ENCODE data around the gene SCGB1C1. TPM values are rescaled to one million over a fixed set of nuclear protein-coding genes. Genes with fewer than 3 reads are reported as not detected.
A peak's percentile ranks its signal among the peaks of the same experiment; 100 is the strongest.

The SCGB1C1 gene
- total and polyA plus RNA-seq, 9 of the 15 experiments (the other 6 are each of a cell fraction or from before 2014, with no cell fraction given), result not detected

- TF ChIP-seq SIN3A (IDR thresholded peaks at IDR 0.05; ENCODE audit: borderline replicate concordance in 2 of 2, control insufficient read depth in 1 of 2, low read depth in 2 of 2, low read length in 2 of 2) (peak in 1 of 2 experiments; percentile 48; a peak in 1 of 4 replicates), XRCC3 (IDR thresholded peaks at IDR 0.05) (no peak), ZNF436 (CRISPR knock-in tag; IDR thresholded peaks at IDR 0.05) (no peak), ZNF217 (CRISPR knock-in tag; IDR thresholded peaks at IDR 0.05) (no peak), NFIC (IDR thresholded peaks at IDR 0.05) (no peak), ZNF316 (IDR thresholded peaks at IDR 0.05) (0 out of 2 replicates have a peak, but pooled peaks have one; percentile 21), TSC22D4 (tag; IDR thresholded peaks at IDR 0.05) (no peak), ZNF696 (CRISPR knock-in tag; conservative IDR thresholded peaks at IDR 0.05) (no peak)
Measured at GRCh38 chr11:207863-208180, 14.9 kb downstream of the SCGB1C1 start (continued).

- in situ Hi-C loops (cut with MboI), result no loop called here
- Histone ChIP-seq H3K4me3 (peak overlapping the region; percentile 96), H4K20me1 (replicated peaks; ENCODE audit: control insufficient read depth, insufficient read depth, low read length) (peaks cover 38% of the 10 kb centered on the region), H3K4me2 (ENCODE audit: insufficient read depth, low read length) (peak overlapping the region; percentile 92), H3K27me3 (ENCODE audit: control insufficient read depth in 2 of 2, insufficient read depth in 2 of 2, low read length in 2 of 2) (no peaks in the 10 kb centered on the region; a peak in 1 of 5 replicates), H2AFZ (ENCODE audit: low read depth, low read length) (0 out of 2 replicates have a peak overlapping the region, but pooled peaks have one; percentile 23), H3K79me2 (ENCODE audit: control insufficient read depth, insufficient read depth, low read length) (peaks cover 72% of the 10 kb centered on the region), H3K4me1 (replicated peaks in 1 of 2; ENCODE audit: control insufficient read depth in 2 of 2, insufficient read depth in 2 of 2, low read length in 2 of 2) (peaks cover 27 to 58% of the 10 kb centered on the region in 2 experiments; a peak in 4 of 5 replicates), H3K9me3 (replicated peaks; ENCODE audit: control insufficient read depth, insufficient read depth, low read depth, low read length) (no peaks in the 10 kb centered on the region), H3K9me1 (ENCODE audit: control insufficient read depth, insufficient read depth, low read length) (peaks cover 10% of the 10 kb centered on the region), H3K9ac (ENCODE audit: insufficient read depth in 1 of 2, low read depth in 2 of 2, low read length in 2 of 2) (peak overlapping the region; percentile 97 to 98), H3K36me3 (ENCODE audit: control insufficient read depth, insufficient read depth, low read length) (peaks cover 77% of the 10 kb centered on the region), H3K27ac (ENCODE audit: extremely low read depth, low read depth, low read length) (peak overlapping the region; percentile 93)
- POLR2A ChIA-PET, result interaction anchor here (0.8 to 3.1 kb wide), 5 partner anchors 9 to 397 kb away, joined by 3 to 63 read pairs (median 3); no protein-coding TSS in a partner anchor
- BruUV-seq (replicated peaks), result no TSS peak
- CTCF ChIA-PET (ENCODE audit: low intra/inter-chr PET ratio), result no interaction called here
- FAIRE-seq (peak; percentile 46), ATAC-seq (peak; percentile 86), DNase-seq (ENCODE audit: extremely low read depth in 1 of 4, low spot score in 3 of 4) (peak; percentile 76 to 91 (median 85))
- intact Hi-C loops (cut with micrococcal nuclease), result no loop called here
- under 1% methylated on average over 41 of the region's 57 CpGs for WGBS (ENCODE audit: insufficient coverage, low coverage, missing lambda C conversion rate)
- peak; percentile 74 for TF ChIP-seq CREM (IDR thresholded peaks at IDR 0.05; ENCODE audit: low read depth)
- TF ChIP-seq NONO (IDR thresholded peaks at IDR 0.05; ENCODE audit: low read depth in 2 of 2, low read length in 1 of 2), result no peak
- no peak for TF ChIP-seq ZNF324 (CRISPR knock-in tag; IDR thresholded peaks at IDR 0.05)
- peak; percentile 35 for TF ChIP-seq RBFOX2 (IDR thresholded peaks at IDR 0.05; ENCODE audit: low read depth, low read length)
- TF ChIP-seq POLR2G (IDR thresholded peaks at IDR 0.05; ENCODE audit: low read depth, low read length), result peak; percentile 86
- TF ChIP-seq SOX6 (IDR thresholded peaks at IDR 0.05), result peak; percentile 78
- TF ChIP-seq HMGXB4 (CRISPR knock-in tag; IDR thresholded peaks at IDR 0.05), result 0 out of 2 replicates have a peak, but pooled peaks have one; percentile 71
- TF ChIP-seq NCOA2 (IDR thresholded peaks at IDR 0.05; ENCODE audit: partially characterized antibody in 2 of 2), result no peak
- 0 out of 2 replicates have a peak, but pooled peaks have one; percentile 10 for TF ChIP-seq RBM14 (IDR thresholded peaks at IDR 0.05; ENCODE audit: borderline replicate concordance, insufficient read depth, low read depth, low read length)
- 0 out of 2 replicates have a peak, but pooled peaks have one; percentile 15 for TF ChIP-seq CC2D1A (IDR thresholded peaks at IDR 0.05)
- TF ChIP-seq TBL1XR1 (IDR thresholded peaks at IDR 0.05; ENCODE audit: low read length in 2 of 2), result peak in 1 of 2 experiments; percentile 67; a peak in 2 of 4 replicates
Measured at GRCh38 chr11:208181-208916, 15.5 kb downstream of the SCGB1C1 start.

All from K562 (cell line).